Neural progenitor cell (in vitro differentiated cells): ENCODE data around the gene TMEM253. TPM values are rescaled to one million over a fixed set of nuclear protein-coding genes. Genes with fewer than 3 reads are reported as not detected.

ENCODE experiments used
- DNase-seq: peaks from one replicate; pipeline ENCODE4 v3.0.0-alpha.2; 2016; ENCODE audit warnings: low spot score
- H2AFZ ChIP-seq: fragments of 200-600 bp; sonication (generic); replicated peaks from 2 replicates; pipeline ENCODE4 v1.6.1; 2016; ENCODE audit warnings: antibody characterized with exemption
- H3F3A ChIP-seq: fragments of 200-600 bp; sonication (generic); 2 replicates; pipeline ENCODE4 v1.6.1; 2016; ENCODE audit warnings: antibody characterized with exemption, low read depth
- H3K27ac ChIP-seq: fragments of 200-600 bp; sonication (generic); 2 replicates; pipeline ENCODE4 v1.5.1; 2016; ENCODE audit warnings: mild to moderate bottlenecking
- H3K27me3 ChIP-seq: fragments of 200-600 bp; sonication (generic); 2 replicates; pipeline ENCODE4 v1.6.1; 2016; ENCODE audit warnings: mild to moderate bottlenecking, moderate library complexity
- H3K36me3 ChIP-seq: fragments of 200-600 bp; sonication (generic); 2 replicates; pipeline ENCODE4 v1.5.1; 2016
- H3K4me1 ChIP-seq: fragments of 200-600 bp; sonication (generic); 2 replicates; pipeline ENCODE4 v1.6.1; 2016; ENCODE audit warnings: mixed run types
- H3K4me2 ChIP-seq: fragments of 200-600 bp; sonication (generic); 2 replicates; pipeline ENCODE4 v1.6.1; 2016
- H3K4me3 ChIP-seq: fragments of 200-600 bp; sonication (generic); 2 replicates; pipeline ENCODE4 v1.5.1; 2016
- H3K79me2 ChIP-seq: fragments of 200-600 bp; sonication (generic); 2 replicates; pipeline ENCODE4 v1.6.1; 2016; ENCODE audit warnings: low read depth
- H3K9ac ChIP-seq: fragments of 200-600 bp; sonication (generic); 2 replicates; pipeline ENCODE4 v1.6.1; 2016
- H3K9me3 ChIP-seq: fragments of 200-600 bp; sonication (generic); 2 replicates; pipeline ENCODE4 v1.5.1; 2016; ENCODE audit warnings: low read depth
- H4K20me1 ChIP-seq: fragments of 200-600 bp; sonication (generic); 2 replicates; pipeline ENCODE4 v1.6.1; 2016; ENCODE audit warnings: low read depth
- H3K27ac Mint-ChIP-seq: 3 replicates; pipeline ENCODE4 v1.8.0; 2021; ENCODE audit warnings: mixed read lengths
- H3K27me3 Mint-ChIP-seq: 2 replicates; pipeline ENCODE4 v1.8.0; 2022; ENCODE audit warnings: low read depth, mild to moderate bottlenecking, inconsistent platforms, moderate library complexity, mixed read lengths; ENCODE audit not compliant: insufficient read depth
- H3K36me3 Mint-ChIP-seq: 3 replicates; pipeline ENCODE4 v1.8.0; 2021; ENCODE audit warnings: mixed read lengths
- H3K4me1 Mint-ChIP-seq: 3 replicates; pipeline ENCODE4 v1.8.0; 2021; ENCODE audit warnings: mixed read lengths
- H3K4me3 Mint-ChIP-seq: 3 replicates; pipeline ENCODE4 v1.8.0; 2021; ENCODE audit warnings: mild to moderate bottlenecking, moderate library complexity, mixed read lengths
- H3K9me3 Mint-ChIP-seq: 3 replicates; pipeline ENCODE4 v1.8.0; 2020; ENCODE audit warnings: mixed read lengths
- CTCF ChIP-seq: fragments of 200-600 bp; sonication (generic); IDR thresholded peaks from 2 replicates; pipeline ENCODE4 v1.5.1; 2017; ENCODE audit warnings: antibody characterized with exemption, mild to moderate bottlenecking
- EZH2 ChIP-seq: fragments of 200-600 bp; sonication (generic); IDR thresholded peaks from 2 replicates; pipeline ENCODE4 v1.6.1; 2017; ENCODE audit warnings: antibody characterized with exemption, mild to moderate bottlenecking, moderate library complexity
- EZH2phosphoT487 ChIP-seq: fragments of 200-600 bp; sonication (generic); IDR thresholded peaks from 2 replicates; pipeline ENCODE4 v1.6.1; 2017; ENCODE audit warnings: antibody characterized with exemption
- total RNA-seq: library from RNA; depleted of rRNA; stranded (reverse); fragments of >200 nt; gene quantifications from 2 replicates; pipeline ENCODE4 v1.2.3, GENCODE V29; 2015; ENCODE audit warnings: low replicate concordance

The TMEM253 gene
- total RNA-seq, 1 donor from 2014 or later, result 0.22 TPM

- H3K36me3 Mint-ChIP-seq, result peaks cover 30% of the 10 kb centered on the region
- Histone ChIP-seq H2AFZ (no peak overlapping the region), H3K4me3 (peak overlapping the region; percentile 53), H3K4me2 (peak overlapping the region; percentile 87), H3K9ac (no peak overlapping the region), H4K20me1 (peaks cover 80% of the 10 kb centered on the region), H3K27ac (peak overlapping the region; percentile 100), H3F3A (peaks cover 88% of the 10 kb centered on the region), H3K27me3 (peaks cover 3% of the 10 kb centered on the region), H3K9me3 (no peaks in the 10 kb centered on the region), H3K36me3 (peaks cover 5% of the 10 kb centered on the region), H3K4me1 (peaks cover 52% of the 10 kb centered on the region), H3K79me2 (peaks cover 77% of the 10 kb centered on the region)
- TF ChIP-seq EZH2 (no peak), CTCF (no peak), EZH2phosphoT487 (no peak)
- peak overlapping the region; percentile 97 for H3K27ac Mint-ChIP-seq
- peaks cover 4% of the 10 kb centered on the region for H3K9me3 Mint-ChIP-seq
- peaks cover 22% of the 10 kb centered on the region for H3K27me3 Mint-ChIP-seq
- peak overlapping the region; percentile 95 for H3K4me3 Mint-ChIP-seq
- H3K4me1 Mint-ChIP-seq, result peaks cover 68% of the 10 kb centered on the region
- no peak for DNase-seq
These were observed 7.8 kb upstream of the TMEM253 start for GRCh38 chr14:21093018-21093417.

DNA sequence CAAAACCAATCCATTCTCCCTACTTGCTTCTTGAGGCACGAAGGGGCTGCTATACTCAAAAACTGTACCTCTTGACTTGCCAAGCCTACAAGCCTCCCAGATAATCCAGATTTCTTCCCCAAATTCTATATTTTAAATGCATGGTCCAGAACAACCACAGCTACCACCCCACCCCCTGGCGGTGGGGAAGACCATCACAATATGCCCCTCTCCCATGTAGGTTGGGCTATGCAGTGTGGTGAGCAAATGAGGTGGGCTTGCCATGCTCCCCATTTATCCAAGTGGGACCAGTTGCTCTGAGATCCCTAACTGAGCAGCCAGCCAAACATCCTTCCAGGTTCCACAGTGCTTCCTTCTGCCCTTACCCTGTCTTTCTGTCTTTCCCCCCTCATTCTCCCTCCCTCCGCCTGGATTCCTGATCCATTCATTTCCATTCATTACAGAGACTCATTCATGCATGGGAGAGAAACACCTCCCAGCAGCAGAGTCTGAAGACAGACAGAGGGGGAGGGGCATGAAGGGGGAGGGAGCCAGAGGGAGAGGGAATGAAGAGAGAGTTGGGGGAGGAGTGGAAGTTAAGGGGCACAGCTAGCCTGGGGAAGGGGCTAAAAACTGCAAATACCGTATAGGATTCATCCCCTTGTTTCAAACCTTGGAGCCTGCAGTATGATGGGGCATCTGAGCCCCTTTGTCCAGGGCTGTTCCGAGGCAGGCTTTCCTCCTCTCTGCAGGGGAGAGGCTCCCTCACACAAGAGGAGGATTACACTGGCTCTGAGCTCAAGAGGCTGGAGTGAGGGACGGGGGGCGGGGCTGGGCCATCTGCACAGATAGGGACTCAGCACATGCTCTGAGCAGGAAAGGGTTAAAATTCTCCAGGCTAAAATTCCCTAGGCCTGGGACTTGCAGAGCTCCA is 6.8 kb upstream of the TMEM253 start:
- Histone ChIP-seq H3K27me3 (peaks cover 3% of the 10 kb centered on the region), H4K20me1 (peaks cover 70% of the 10 kb centered on the region), H3K4me2 (peak overlapping the region; percentile 87), H2AFZ (no peak overlapping the region), H3K4me1 (peaks cover 52% of the 10 kb centered on the region), H3K36me3 (peaks cover 5% of the 10 kb centered on the region), H3F3A (peaks cover 84% of the 10 kb centered on the region), H3K4me3 (peak overlapping the region; percentile 53), H3K27ac (peak overlapping the region; percentile 100), H3K9ac (no peak overlapping the region), H3K9me3 (no peaks in the 10 kb centered on the region), H3K79me2 (peaks cover 84% of the 10 kb centered on the region)
- H3K27me3 Mint-ChIP-seq, result peaks cover 23% of the 10 kb centered on the region
- peaks cover 63% of the 10 kb centered on the region for H3K4me1 Mint-ChIP-seq
- H3K9me3 Mint-ChIP-seq, result peaks cover 4% of the 10 kb centered on the region
- peak overlapping the region; percentile 95 for H3K4me3 Mint-ChIP-seq
- H3K27ac Mint-ChIP-seq, result peak overlapping the region; percentile 97
- peak; percentile 66 for TF ChIP-seq CTCF
- no peak for TF ChIP-seq EZH2phosphoT487
- no peak for TF ChIP-seq EZH2
- peak; percentile 98 for DNase-seq
- peaks cover 23% of the 10 kb centered on the region for H3K36me3 Mint-ChIP-seq

DNA sequence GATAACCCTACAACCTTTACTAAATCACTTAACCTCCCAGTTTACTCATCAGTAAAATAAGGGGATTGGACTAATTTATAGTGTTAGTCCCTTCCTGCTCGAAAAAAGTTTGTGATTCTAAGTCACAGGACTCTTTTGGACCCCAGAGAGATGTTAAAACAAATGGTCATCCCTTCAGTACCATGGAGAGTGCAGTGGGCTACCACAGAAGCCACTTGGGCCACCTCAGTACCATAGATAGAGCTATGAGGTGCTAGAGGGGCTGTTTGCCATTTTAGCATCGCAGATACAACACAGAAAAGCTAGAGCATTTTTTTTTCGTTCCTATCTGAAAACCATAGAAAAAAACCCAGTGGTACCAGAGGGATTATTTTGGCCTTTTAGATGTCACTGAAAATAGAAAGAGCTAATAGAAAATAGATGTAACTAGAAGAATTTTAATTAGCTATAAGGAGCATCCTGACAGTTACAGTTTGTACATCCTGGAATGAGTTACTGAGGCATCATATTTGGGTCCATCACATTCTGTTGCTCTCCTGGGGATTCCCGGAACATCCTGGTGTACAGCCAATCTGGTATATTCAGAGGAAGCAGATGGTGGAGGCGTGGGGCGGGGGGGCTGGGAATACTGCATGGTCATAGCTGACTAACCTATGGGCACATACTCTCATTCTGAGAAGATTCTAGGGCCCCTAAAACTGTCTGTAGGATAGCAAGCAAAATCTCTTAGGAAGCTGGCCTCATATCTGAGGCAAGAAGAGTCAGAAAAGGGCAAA is 5.2 kb upstream of the TMEM253 start:
- Mint-ChIP-seq H3K4me1 (peaks cover 69% of the 10 kb centered on the region), H3K27me3 (peaks cover 16% of the 10 kb centered on the region), H3K9me3 (peaks cover 2% of the 10 kb centered on the region), H3K36me3 (peaks cover 16% of the 10 kb centered on the region), H3K27ac (peak overlapping the region; percentile 98), H3K4me3 (peak overlapping the region; percentile 95)
- peaks cover 88% of the 10 kb centered on the region for H3K79me2 ChIP-seq
- peak overlapping the region; percentile 87 for H3K4me2 ChIP-seq
- peaks cover 78% of the 10 kb centered on the region for H3F3A ChIP-seq
- H3K9ac ChIP-seq, result no peak overlapping the region
- peak overlapping the region; percentile 83 for H3K4me3 ChIP-seq
- H3K4me1 ChIP-seq, result peaks cover 62% of the 10 kb centered on the region
- peaks cover 5% of the 10 kb centered on the region for H3K36me3 ChIP-seq
- peak overlapping the region; percentile 91 for H3K27ac ChIP-seq
- TF ChIP-seq EZH2phosphoT487 (no peak), CTCF (no peak), EZH2 (no peak)
- H3K9me3 ChIP-seq, result no peaks in the 10 kb centered on the region
- peaks cover 3% of the 10 kb centered on the region for H3K27me3 ChIP-seq
- DNase-seq, result peak; percentile 78
- peaks cover 55% of the 10 kb centered on the region for H4K20me1 ChIP-seq
- H2AFZ ChIP-seq, result no peak overlapping the region
